ENCODE measurements around the gene PLK5.

The PLK5 gene

DNA sequence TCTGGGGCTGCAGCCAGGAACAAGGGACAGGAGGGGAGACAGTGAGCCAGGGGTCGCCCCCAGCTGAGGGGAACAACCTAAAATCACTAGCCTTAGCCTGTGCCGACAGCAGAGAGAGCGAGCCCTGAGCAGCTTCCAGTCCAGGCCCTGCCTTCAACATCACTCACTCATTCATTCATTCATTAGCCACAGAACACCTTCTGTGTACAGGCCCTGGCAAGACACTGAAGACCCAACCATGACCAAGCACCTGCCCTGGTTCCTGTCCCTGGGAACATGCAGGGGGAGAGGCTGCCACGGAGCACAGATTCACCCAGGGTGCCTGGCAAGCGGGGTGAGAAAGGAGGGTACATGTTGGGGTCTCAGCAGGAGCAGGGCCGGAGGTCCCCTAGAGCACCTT is 39.4 kb downstream of the PLK5 start:
- H3K9me3 Mint-ChIP-seq, result no peaks in the 10 kb centered on the region
- H3K36me3 Mint-ChIP-seq (ENCODE audit: low read depth), result no peaks in the 10 kb centered on the region
- H3K4me3 Mint-ChIP-seq, result no peak overlapping the region
- H3K27ac Mint-ChIP-seq, result no peak overlapping the region
- peaks cover 4% of the 10 kb centered on the region for H3K27me3 Mint-ChIP-seq (ENCODE audit: low read depth)
- H3K4me1 Mint-ChIP-seq (ENCODE audit: low read depth), result no peaks in the 10 kb centered on the region

DNA sequence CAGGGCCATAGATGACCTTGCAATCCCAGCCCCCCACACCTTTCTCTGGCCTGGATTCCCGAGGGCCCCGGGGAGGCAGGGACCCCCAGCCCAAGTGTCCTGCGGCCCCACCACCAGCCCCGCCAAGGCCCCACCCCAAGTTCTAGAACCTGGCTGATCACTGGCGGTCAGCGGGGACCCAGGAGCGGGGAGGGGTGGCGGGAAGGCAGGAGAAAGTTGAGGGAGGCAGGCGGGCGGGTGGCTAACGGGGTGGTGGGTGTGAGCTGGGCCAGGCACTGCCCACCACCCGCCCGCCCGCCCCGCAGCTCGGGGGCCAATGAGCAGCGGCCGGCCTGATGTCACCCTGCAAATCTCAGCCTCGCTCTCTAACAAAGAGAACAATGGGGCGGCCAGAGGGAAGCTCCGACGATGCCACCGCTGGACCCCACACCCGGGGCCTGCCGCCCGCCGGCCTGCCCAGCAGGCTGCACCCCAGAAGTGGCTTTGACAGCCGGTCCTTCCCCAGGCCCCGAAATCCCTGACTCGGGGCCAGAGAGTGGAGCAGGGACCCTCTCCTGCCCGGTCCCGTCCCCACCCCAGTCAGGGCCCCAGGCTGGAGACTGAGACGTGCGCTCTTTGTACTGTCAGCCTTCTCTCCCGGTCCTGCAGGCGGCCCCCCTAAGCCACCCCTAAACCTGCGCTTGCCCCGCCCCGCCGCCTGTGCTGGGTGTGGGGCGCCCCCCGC is 42.7 kb downstream of the PLK5 start:
- H3K27me3 Mint-ChIP-seq (ENCODE audit: low read depth), result peaks cover 16% of the 10 kb centered on the region
- H3K4me3 Mint-ChIP-seq, result no peak overlapping the region
- H3K9me3 Mint-ChIP-seq, result no peaks in the 10 kb centered on the region
- H3K36me3 Mint-ChIP-seq (ENCODE audit: low read depth), result no peaks in the 10 kb centered on the region
- peaks cover 1% of the 10 kb centered on the region for H3K4me1 Mint-ChIP-seq (ENCODE audit: low read depth)
- no peak overlapping the region for H3K27ac Mint-ChIP-seq

GRCh38 chr19:1567116-1567847 is 43.4 kb downstream of the PLK5 start:
- Mint-ChIP-seq H3K4me1 (ENCODE audit: low read depth) (peaks cover 1% of the 10 kb centered on the region), H3K4me3 (peak overlapping the region; percentile 14), H3K36me3 (ENCODE audit: low read depth) (no peaks in the 10 kb centered on the region), H3K27me3 (ENCODE audit: low read depth) (peaks cover 16% of the 10 kb centered on the region), H3K27ac (no peak overlapping the region), H3K9me3 (no peaks in the 10 kb centered on the region)

DNA sequence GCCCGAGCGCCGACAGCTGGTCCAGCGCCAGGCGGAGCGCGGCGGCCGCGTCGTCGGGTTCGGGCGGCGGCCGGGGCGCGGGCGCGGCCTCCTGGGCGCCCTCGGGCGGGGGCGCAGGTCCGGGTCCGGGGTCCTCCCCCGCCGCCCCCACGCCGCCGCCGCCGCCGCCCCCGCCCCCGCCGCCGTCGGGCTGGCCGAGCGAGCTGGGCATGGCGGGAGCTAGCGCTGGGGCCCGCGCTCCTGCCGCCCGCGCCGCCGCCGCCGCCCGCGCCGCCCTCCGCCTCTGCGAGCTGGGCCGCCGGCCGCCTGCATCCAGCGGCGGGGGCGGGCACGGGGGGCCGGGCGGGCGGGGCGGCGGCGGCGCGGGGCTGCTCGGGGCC is 44.0 kb downstream of the PLK5 start:
- Mint-ChIP-seq H3K9me3 (no peaks in the 10 kb centered on the region), H3K27me3 (ENCODE audit: low read depth) (peaks cover 16% of the 10 kb centered on the region), H3K27ac (no peak overlapping the region), H3K4me3 (no peak overlapping the region), H3K4me1 (ENCODE audit: low read depth) (peaks cover 1% of the 10 kb centered on the region), H3K36me3 (ENCODE audit: low read depth) (no peaks in the 10 kb centered on the region)

DNA sequence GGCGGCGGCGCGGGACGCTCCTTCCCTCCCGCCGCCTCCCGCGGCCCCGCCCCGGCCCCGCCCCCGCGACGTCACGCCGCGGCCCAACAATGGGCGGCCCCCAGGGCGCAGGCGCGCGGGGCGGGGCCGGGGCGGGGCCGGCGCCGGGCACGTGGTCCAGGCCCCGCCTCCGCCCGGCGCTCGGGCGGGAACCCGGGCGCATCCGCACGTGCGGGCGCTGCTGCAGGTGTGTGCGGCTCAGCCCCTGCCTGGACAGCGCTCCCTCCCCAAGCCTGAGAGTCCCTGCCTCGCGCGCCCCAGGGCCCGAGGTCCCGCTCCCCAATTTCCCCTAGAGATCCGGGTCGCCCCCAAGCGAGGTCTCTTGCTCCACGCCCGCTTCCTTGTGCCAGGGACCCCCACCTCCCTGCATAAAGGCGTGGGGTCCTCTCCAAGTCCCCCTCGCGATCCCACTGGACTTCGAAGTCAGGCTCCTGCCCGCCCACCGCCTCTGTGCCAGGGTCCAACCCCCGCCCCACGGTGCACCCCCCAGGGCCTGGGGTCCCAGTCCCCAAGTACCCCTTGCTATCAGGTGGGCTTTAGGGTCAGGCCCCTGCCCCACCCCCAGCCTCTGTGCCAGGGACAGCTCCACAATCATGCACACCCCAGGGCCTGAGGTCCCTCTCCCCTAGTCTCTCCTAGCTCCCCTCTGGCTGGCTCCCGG is 44.6 kb downstream of the PLK5 start, which contains the start of gene MEX3D:
MEX3D (minus strand) TSS at position 6 of the 700 bp plus-strand sequence. CDS start 267 bp downstream, outside the sequence.
- H3K27ac Mint-ChIP-seq, result no peak within 1 kb of the TSS
- H3K9me3 Mint-ChIP-seq, result no peaks in the 10 kb centered on the region
- H3K4me1 Mint-ChIP-seq (ENCODE audit: low read depth), result peaks cover 1% of the 10 kb centered on the region
- peak within 1 kb of the TSS; percentile 25 for H3K4me3 Mint-ChIP-seq
- H3K27me3 Mint-ChIP-seq (ENCODE audit: low read depth), result peaks cover 16% of the 10 kb centered on the region
- no peaks in the 10 kb centered on the region for H3K36me3 Mint-ChIP-seq (ENCODE audit: low read depth)

GRCh38 chr19:1569997-1570396 is 46.1 kb downstream of the PLK5 start:
- H3K4me3 Mint-ChIP-seq, result peak overlapping the region; percentile 14
- H3K27ac Mint-ChIP-seq, result peak overlapping the region; percentile 7
- peaks cover 1% of the 10 kb centered on the region for H3K4me1 Mint-ChIP-seq (ENCODE audit: low read depth)
- H3K36me3 Mint-ChIP-seq (ENCODE audit: low read depth), result no peaks in the 10 kb centered on the region
- peaks cover 13% of the 10 kb centered on the region for H3K27me3 Mint-ChIP-seq (ENCODE audit: low read depth)
- H3K9me3 Mint-ChIP-seq, result no peaks in the 10 kb centered on the region

DNA sequence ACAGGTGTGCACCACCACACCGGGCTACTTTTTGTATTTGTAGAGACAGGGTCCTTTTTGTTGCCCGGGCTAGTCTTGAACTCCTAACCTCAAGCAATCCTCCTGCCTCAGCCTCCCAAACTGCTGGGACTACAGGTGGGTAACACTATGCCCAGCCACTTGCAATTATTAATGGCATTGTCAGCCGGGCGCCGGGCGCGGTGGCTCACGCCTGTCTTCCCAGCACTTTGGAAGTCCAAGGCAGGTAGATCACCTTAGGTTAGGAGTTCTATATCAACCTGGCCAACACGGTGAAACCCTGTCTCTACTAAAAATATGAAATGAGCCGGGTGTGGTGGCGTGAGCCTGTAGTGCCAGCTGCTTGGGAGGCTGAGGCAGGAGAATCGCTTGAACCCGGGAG is 47.0 kb downstream of the PLK5 start:
- Mint-ChIP-seq H3K9me3 (no peaks in the 10 kb centered on the region), H3K4me1 (ENCODE audit: low read depth) (peaks cover 1% of the 10 kb centered on the region), H3K36me3 (ENCODE audit: low read depth) (peaks cover 1% of the 10 kb centered on the region), H3K4me3 (no peak overlapping the region), H3K27me3 (ENCODE audit: low read depth) (peaks cover 13% of the 10 kb centered on the region), H3K27ac (no peak overlapping the region)

DNA sequence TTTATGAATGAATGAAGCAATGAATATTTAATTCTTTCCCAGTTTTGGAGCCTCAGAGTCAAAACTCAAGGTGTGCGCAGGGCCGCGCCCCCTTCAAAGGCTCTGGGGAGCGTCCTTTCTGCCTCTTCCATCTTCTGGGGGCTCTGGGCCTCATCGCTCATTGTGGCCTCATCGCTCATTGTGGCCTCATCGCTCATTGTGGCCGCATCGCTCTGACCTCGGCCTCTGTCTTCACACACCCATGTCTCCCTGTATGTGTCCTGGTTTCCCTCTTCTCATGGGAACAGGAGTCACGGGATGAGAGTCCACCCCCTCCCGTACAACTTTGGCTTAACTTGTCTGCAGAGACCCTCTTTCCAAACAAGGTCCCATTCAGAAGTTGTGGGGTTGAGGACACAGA is 47.5 kb downstream of the PLK5 start:
- Mint-ChIP-seq H3K27me3 (ENCODE audit: low read depth) (peaks cover 13% of the 10 kb centered on the region), H3K4me3 (no peak overlapping the region), H3K9me3 (no peaks in the 10 kb centered on the region), H3K27ac (no peak overlapping the region), H3K4me1 (ENCODE audit: low read depth) (peaks cover 1% of the 10 kb centered on the region), H3K36me3 (ENCODE audit: low read depth) (peaks cover 3% of the 10 kb centered on the region)

DNA sequence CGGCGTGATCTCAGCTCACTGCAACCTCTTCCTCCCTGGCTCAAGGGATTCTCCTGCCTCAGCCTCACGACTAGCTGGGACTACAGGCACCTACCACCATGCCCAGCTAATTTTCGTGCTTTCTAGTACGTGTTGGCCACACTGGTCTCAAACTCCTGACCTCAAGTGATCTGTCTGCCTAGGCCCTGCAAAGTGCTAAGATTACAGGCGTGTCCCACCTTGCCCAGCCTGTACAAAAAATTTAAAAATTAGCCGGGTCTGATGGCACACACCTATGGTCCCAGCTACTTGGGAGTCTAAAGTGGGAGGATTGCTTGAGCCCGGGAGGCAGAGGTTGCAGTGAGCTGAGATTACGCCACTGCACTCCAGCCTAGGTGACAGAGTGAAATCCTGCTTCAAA is 48.9 kb downstream of the PLK5 start:
- Mint-ChIP-seq H3K27ac (no peak overlapping the region), H3K4me1 (ENCODE audit: low read depth) (peaks cover 1% of the 10 kb centered on the region), H3K4me3 (no peak overlapping the region), H3K27me3 (ENCODE audit: low read depth) (peaks cover 13% of the 10 kb centered on the region), H3K9me3 (no peaks in the 10 kb centered on the region), H3K36me3 (ENCODE audit: low read depth) (peaks cover 3% of the 10 kb centered on the region)

GRCh38 chr19:1574354-1575136 is 50.7 kb downstream of the PLK5 start:
- no peak overlapping the region for H3K27ac Mint-ChIP-seq
- H3K4me3 Mint-ChIP-seq, result no peak overlapping the region
- H3K27me3 Mint-ChIP-seq (ENCODE audit: low read depth), result peaks cover 11% of the 10 kb centered on the region
- peaks cover 1% of the 10 kb centered on the region for H3K4me1 Mint-ChIP-seq (ENCODE audit: low read depth)
- peaks cover 4% of the 10 kb centered on the region for H3K36me3 Mint-ChIP-seq (ENCODE audit: low read depth)
- no peaks in the 10 kb centered on the region for H3K9me3 Mint-ChIP-seq

DNA sequence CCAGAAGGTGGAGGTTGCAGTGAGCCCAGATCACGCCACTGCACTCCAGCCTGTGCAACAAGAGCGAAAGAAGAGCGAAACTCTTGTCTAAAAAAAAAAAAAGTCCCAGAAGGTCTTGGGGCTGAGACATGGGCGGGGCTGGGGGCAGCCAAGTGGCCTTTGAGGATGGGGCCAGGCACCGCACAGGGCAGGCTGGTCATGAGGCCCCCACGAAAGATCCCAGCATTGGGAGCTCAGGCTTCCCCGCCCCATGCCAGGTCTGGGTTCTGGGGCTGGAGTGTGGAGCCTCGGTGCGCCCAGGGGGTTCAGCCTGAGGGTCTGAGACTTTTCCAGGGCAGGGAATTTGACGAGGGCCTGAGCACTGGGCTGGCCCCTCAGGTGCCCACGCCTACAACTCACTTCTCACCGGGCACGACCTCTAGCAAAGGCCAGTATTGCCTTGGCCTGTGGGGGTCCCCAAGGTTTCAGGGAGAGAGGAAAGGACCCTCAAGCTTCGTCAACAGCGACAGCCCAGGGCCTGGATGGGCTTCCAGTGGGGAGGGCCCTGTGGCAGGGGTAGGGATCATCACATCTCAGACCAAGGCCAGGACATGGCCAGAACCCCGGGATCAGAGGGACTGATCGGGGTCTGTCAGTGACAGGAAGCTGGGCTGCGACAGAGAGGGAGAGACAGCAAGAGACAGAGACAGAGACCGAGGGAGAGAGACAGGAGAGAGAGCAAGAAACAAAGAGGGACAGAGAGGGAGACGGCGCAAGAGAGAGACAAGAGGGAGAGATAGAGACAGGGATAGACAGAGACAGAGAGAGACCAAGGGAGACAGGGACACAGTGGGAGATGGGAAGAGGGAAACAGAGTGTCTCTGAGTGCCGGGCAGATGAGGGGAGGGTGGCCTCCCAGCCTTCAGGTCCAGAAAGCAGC is 51.7 kb downstream of the PLK5 start:
- H3K4me3 Mint-ChIP-seq, result no peak overlapping the region
- no peaks in the 10 kb centered on the region for H3K4me1 Mint-ChIP-seq (ENCODE audit: low read depth)
- H3K27ac Mint-ChIP-seq, result no peak overlapping the region
- H3K9me3 Mint-ChIP-seq, result no peaks in the 10 kb centered on the region
- H3K27me3 Mint-ChIP-seq (ENCODE audit: low read depth), result peaks cover under 1% of the 10 kb centered on the region
- peaks cover 6% of the 10 kb centered on the region for H3K36me3 Mint-ChIP-seq (ENCODE audit: low read depth)

DNA sequence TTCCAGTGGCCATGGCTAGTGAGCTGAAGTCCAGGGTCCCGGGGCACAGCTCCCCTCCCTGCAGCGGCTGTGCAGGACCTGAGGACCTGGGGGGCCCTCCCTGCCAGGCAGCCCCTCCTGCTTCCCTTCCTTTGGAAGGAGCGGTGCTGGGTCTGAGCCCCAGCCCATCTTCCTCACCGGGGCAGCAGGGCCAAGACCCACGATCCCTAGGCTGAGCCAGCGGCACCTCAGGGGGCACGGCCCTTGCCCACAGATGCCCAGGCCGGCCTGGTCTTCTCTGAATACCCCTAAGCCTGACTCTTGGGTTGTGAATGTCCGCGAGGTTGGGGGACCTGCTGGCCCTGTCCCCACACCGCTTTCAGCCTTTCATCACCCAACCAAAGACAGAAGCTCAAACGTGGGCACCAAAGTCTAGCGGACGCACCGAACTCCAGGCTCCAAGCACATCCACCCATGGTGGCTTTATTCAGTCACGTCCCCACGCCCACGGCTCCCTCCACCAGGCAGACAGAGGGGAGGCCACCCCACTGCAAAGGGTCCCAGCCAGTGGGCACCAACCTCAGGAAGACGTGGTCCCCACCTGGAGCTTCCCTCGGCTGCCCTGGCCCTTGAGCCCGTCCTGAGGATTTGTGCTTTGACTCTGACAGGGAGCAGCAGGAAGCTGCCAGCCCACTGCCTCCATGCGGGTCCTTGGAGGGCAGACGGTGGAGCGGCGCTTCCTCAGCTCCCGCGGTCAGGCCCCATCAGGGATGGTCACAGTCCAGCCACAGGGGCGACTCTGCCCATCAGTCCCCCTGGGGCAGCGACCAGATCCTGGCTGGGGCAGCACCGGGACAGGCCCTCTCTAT is 52.6 kb downstream of the PLK5 start:
- no peak overlapping the region for H3K4me3 Mint-ChIP-seq
- H3K4me1 Mint-ChIP-seq (ENCODE audit: low read depth), result no peaks in the 10 kb centered on the region
- H3K36me3 Mint-ChIP-seq (ENCODE audit: low read depth), result peaks cover 8% of the 10 kb centered on the region

More for the DNA sequence above, 52.6 kb downstream of the PLK5 start:
- no peak overlapping the region for H3K27ac Mint-ChIP-seq
- H3K27me3 Mint-ChIP-seq (ENCODE audit: low read depth), result no peaks in the 10 kb centered on the region
- H3K9me3 Mint-ChIP-seq, result no peaks in the 10 kb centered on the region
